Activated CD4-positive, alpha-beta T cell treated with anti-CD3 and anti-CD28 coated beads, Interleukin-2, amount 10 ng/mL, durations not matched to agents 7 days and 5 days (primary cell): ENCODE data around the gene NMT1. TPM values are rescaled to one million over a fixed set of nuclear protein-coding genes. Genes with fewer than 3 reads are reported as not detected.

Experiments
- CTCF ChIA-PET: fragments of 350-600 bp; sonication (Branson Sonifier 250); formaldehyde crosslinking; loops from one replicate; lab custom pipeline; 2021; ENCODE audit warnings: antibody characterized with exemption; lab: Charles Lee
- POLR2A ChIA-PET: fragments of 350-600 bp; sonication (Branson Sonifier 250); formaldehyde crosslinking; loops from one replicate; lab custom pipeline; 2021; ENCODE audit warnings: antibody characterized with exemption; lab: Charles Lee
- DNase-seq: peaks from one replicate; pipeline ENCODE4 v3.0.0-alpha.2; 2020
- H3K27ac Mint-ChIP-seq: one replicate; pipeline ENCODE4 v1.8.0; 2021; ENCODE audit warnings: mild to moderate bottlenecking, moderate library complexity, mixed read lengths
- H3K27me3 Mint-ChIP-seq: one replicate; pipeline ENCODE4 v1.8.0; 2021; ENCODE audit warnings: mixed read lengths
- H3K36me3 Mint-ChIP-seq: one replicate; pipeline ENCODE4 v1.8.0; 2021; ENCODE audit warnings: low read depth, mixed read lengths
- H3K4me1 Mint-ChIP-seq: one replicate; pipeline ENCODE4 v1.8.0; 2021; ENCODE audit warnings: mixed read lengths
- H3K4me3 Mint-ChIP-seq: one replicate; pipeline ENCODE4 v1.8.0; 2021; ENCODE audit warnings: mild to moderate bottlenecking, moderate library complexity, mixed read lengths
- H3K9me3 Mint-ChIP-seq: one replicate; pipeline ENCODE4 v1.8.0; 2021; ENCODE audit warnings: mixed read lengths
- total RNA-seq, 2 experiments: library from RNA; stranded (reverse); gene quantifications; one replicate each; pipeline ENCODE4 v1.2.3, GENCODE V29; 2021

NMT1 gene
- total RNA-seq, 2 experiments from 2014 or later, result 118 to 138 TPM

DNA sequence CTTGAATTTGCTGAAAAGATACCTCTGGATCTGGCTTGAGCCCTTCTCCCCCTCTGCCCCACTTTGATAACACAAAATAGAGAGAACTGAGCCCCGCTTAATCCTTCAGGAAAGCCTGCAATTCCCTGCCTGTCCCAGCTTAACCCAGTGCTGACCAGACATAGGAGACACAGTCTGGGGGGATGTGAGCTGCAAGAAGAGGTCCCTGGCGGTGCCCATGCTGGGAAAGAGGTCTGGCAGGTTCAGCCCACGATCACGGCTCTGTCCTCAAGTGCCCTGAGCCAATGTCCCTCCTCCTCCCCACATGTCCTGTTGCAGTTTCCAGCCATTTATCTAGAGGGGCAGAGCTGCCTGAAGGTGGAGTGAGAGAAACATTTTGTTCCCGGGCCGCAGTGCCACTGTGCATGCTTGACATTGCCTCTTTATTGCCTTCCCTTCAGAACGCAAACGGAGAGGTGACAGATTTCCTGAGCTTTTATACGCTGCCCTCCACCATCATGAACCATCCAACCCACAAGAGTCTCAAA, 42.2 kb downstream of the NMT1 start:
- H3K27me3 Mint-ChIP-seq, result no peaks in the 10 kb centered on the region
- H3K36me3 Mint-ChIP-seq, result peaks cover 38% of the 10 kb centered on the region
- ChIA-PET CTCF (interaction anchor here (0.7 to 2.0 kb wide), 4 partner anchors 26 to 94 kb away, joined by 3 to 9 read pairs (median 6); partner anchors contain the start of gene ACBD4), POLR2A (no interaction called here)
- DNase-seq, result no peak
- H3K27ac Mint-ChIP-seq, result no peak overlapping the region
- H3K9me3 Mint-ChIP-seq, result no peaks in the 10 kb centered on the region
- H3K4me3 Mint-ChIP-seq, result no peak overlapping the region
- H3K4me1 Mint-ChIP-seq, result no peaks in the 10 kb centered on the region

GRCh38 chr17:45104029-45104428, 42.9 kb downstream of the NMT1 start:
- DNase-seq, result no peak
- ChIA-PET CTCF (interaction anchor here (0.6 to 2.5 kb wide), 5 partner anchors 15 to 1110 kb away, joined by 3 to 9 read pairs (median 4); partner anchors contain the start of gene ACBD4), POLR2A (no interaction called here)
- Mint-ChIP-seq H3K27me3 (no peaks in the 10 kb centered on the region), H3K4me3 (no peak overlapping the region), H3K9me3 (no peaks in the 10 kb centered on the region), H3K36me3 (peaks cover 31% of the 10 kb centered on the region), H3K27ac (no peak overlapping the region), H3K4me1 (no peaks in the 10 kb centered on the region)

- POLR2A ChIA-PET, result no interaction called here
- Mint-ChIP-seq H3K4me3 (no peak overlapping the region), H3K27ac (no peak overlapping the region), H3K36me3 (peaks cover 28% of the 10 kb centered on the region), H3K4me1 (no peaks in the 10 kb centered on the region), H3K27me3 (no peaks in the 10 kb centered on the region), H3K9me3 (no peaks in the 10 kb centered on the region)
- no peak for DNase-seq
- CTCF ChIA-PET, result interaction anchor here (0.6 to 2.5 kb wide), 3 partner anchors 14 to 1111 kb away, joined by 4 to 9 read pairs (median 8); partner anchors contain the start of gene ACBD4
Measured at GRCh38 chr17:45104497-45104896, 43.4 kb downstream of the NMT1 start.

GRCh38 chr17:45104907-45105624, 43.9 kb downstream of the NMT1 start:
- Mint-ChIP-seq H3K36me3 (peaks cover 25% of the 10 kb centered on the region), H3K4me1 (no peaks in the 10 kb centered on the region), H3K9me3 (no peaks in the 10 kb centered on the region), H3K4me3 (no peak overlapping the region), H3K27me3 (no peaks in the 10 kb centered on the region), H3K27ac (no peak overlapping the region)
- DNase-seq, result no peak
- ChIA-PET CTCF (interaction anchor here (0.6 to 2.5 kb wide), 3 partner anchors 14 to 1111 kb away, joined by 4 to 9 read pairs (median 8); partner anchors contain the start of gene ACBD4), POLR2A (no interaction called here)

DNA sequence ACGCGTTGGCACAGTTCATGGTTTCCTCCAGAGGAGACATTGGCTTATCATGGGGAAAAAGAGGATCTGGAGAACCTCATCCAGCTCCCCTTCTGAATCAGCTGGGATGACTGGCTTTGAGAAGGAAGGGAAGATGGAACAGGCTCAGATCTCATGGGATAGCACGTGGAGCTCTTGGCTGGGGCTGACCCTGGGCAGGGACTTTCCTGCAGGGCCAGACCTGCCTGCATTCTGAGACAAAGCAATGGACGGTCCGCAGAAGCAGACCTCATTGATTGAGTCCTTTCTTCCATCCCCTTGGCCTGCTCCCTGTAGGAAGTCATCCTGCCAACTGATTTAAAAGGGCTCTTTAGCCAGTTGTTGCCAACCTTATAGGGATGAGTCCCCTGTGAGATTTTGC, 45.0 kb downstream of the NMT1 start:
- DNase-seq, result no peak
- Mint-ChIP-seq H3K27me3 (no peaks in the 10 kb centered on the region), H3K4me1 (no peaks in the 10 kb centered on the region), H3K27ac (no peak overlapping the region), H3K36me3 (peaks cover 25% of the 10 kb centered on the region), H3K4me3 (no peak overlapping the region), H3K9me3 (no peaks in the 10 kb centered on the region)
- POLR2A ChIA-PET, result no interaction called here
- CTCF ChIA-PET, result interaction anchor here (0.9 to 2.5 kb wide), 3 partner anchors 11 to 29 kb away, joined by 3 to 8 read pairs (median 3); partner anchors contain the start of gene ACBD4

DNA sequence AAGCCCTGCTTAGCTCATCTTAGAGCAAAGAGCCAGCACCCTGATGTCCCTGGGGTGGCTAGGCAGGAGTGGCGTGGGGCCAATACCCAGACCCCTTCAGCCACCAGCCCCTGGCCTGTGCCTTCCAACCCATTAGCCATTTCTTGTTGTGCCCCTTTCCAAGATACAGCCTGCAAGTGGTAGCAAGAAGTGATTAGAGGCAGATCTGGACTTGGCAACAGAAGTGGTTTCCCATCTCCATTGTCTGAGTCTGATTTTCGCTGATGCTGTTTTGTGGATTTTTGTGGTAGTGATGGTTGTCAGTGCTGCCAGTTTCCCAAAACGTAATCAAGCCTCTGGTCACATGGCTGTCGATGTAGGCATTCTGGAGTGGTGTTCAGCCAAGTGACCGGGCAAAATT, 45.5 kb downstream of the NMT1 start:
- no peaks in the 10 kb centered on the region for H3K27me3 Mint-ChIP-seq
- peak overlapping the region; percentile 13 for H3K27ac Mint-ChIP-seq
- no peak overlapping the region for H3K4me3 Mint-ChIP-seq
- peaks cover 25% of the 10 kb centered on the region for H3K36me3 Mint-ChIP-seq
- POLR2A ChIA-PET, result no interaction called here
- H3K4me1 Mint-ChIP-seq, result no peaks in the 10 kb centered on the region
- DNase-seq, result no peak
- CTCF ChIA-PET, result interaction anchor here (0.9 to 2.5 kb wide), 3 partner anchors 10 to 29 kb away, joined by 3 to 8 read pairs (median 3); partner anchors contain the start of gene ACBD4
- no peaks in the 10 kb centered on the region for H3K9me3 Mint-ChIP-seq

DNA sequence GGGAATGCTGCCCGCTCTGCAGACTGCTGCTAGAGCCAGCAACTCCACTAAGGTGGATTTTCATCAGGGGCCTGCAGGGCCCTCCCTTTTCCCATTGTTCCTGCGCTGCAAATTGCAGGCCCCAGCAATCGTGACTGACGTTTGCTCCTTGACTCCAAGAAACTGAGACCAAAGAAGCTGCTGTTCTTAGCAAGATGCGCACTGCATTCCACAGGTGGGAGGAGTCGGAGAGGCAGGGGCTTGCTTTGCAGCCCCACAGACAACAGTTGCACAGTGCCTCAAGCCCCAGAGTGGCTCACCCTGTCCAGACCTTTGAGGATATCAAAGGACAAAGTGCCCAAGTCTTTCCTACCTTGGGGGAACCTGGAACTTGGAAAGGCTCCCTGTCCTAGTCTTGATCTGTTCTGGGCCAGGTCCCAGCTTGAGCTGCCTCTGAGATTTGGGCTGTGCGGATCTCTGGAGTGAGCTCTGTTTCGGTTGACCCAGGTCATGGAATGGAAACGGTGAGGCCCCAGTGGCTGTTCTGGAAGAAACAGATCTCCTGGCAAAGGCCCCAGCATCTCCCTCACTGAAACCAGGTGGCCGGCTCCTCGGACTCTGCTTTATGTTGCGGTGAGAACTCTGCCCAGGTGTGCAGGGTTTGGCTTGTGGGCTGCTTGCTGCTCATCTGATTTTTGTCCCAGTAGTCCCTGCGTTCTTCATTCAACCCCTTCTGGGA, 46.3 kb downstream of the NMT1 start:
- H3K4me3 Mint-ChIP-seq, result no peak overlapping the region
- H3K36me3 Mint-ChIP-seq, result peaks cover 21% of the 10 kb centered on the region
- ChIA-PET CTCF (interaction anchor here (0.7 to 1.2 kb wide), 2 partner anchors 8 to 27 kb away, joined by 3 to 5 read pairs; no protein-coding TSS in a partner anchor), POLR2A (no interaction called here)
- DNase-seq, result no peak
- H3K27me3 Mint-ChIP-seq, result no peaks in the 10 kb centered on the region
- no peaks in the 10 kb centered on the region for H3K9me3 Mint-ChIP-seq
- H3K27ac Mint-ChIP-seq, result no peak overlapping the region
- no peaks in the 10 kb centered on the region for H3K4me1 Mint-ChIP-seq

- CTCF ChIA-PET, result interaction anchor here (1.2 kb wide), 1 partner anchor 9 kb away, joined by 5 read pairs; no protein-coding TSS in a partner anchor
- no peak for DNase-seq
- Mint-ChIP-seq H3K9me3 (no peaks in the 10 kb centered on the region), H3K27me3 (no peaks in the 10 kb centered on the region), H3K27ac (no peak overlapping the region), H3K4me3 (no peak overlapping the region), H3K36me3 (peaks cover 19% of the 10 kb centered on the region), H3K4me1 (no peaks in the 10 kb centered on the region)
- POLR2A ChIA-PET, result no interaction called here
Measured at GRCh38 chr17:45108051-45108450, 46.9 kb downstream of the NMT1 start.

DNA sequence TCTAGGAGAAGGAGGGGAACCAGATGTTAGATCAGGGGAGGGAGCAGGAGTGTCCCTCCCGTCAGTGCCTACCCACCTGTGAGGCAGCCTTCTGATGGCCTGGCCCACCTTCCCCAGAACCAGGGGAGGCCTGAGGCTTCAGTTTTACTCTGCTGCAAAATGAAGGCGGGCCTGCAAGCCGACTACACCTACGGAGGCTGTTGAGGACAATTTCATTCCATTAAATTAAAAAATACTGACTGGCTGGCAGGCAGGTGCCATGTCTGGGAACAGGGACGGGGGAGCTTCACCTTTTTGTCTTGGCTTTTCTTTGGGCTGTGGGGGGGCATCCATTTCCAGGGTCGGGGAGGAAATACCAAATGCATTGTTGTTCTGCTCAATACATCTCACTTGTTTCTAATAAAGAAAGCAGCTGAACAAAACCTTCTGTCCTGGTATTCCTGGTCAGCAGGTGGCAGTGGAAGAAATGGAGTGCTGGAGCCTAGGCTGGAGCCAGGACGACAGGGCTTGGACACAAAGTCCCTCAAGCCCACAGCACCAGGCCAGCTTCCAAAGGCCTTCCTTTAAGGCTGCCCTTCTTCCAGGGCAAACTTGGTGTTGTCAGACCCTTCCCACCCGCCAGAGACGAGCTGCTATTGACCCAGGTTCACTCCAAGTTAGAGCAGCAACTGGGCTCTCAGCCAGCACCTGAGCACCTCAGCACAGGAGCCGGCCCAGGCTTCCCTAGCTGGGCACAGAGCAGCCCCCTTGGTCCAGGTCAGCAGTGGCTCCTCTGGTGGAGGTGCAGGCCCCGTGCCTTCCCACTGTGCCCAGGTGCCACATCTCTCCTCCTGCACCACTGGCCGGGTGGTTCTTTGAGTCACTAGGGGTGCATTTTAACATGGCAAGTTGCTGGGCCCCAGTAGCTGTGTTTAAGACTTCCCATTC, 47.7 kb downstream of the NMT1 start:
- no peaks in the 10 kb centered on the region for H3K4me1 Mint-ChIP-seq
- no peak overlapping the region for H3K27ac Mint-ChIP-seq
- H3K4me3 Mint-ChIP-seq, result no peak overlapping the region
- CTCF ChIA-PET, result interaction anchor here (1.2 kb wide), 1 partner anchor 26 kb away, joined by 5 read pairs; the partner anchor contains the start of gene ACBD4
- no peak for DNase-seq
- H3K27me3 Mint-ChIP-seq, result no peaks in the 10 kb centered on the region
- peaks cover 17% of the 10 kb centered on the region for H3K36me3 Mint-ChIP-seq
- H3K9me3 Mint-ChIP-seq, result no peaks in the 10 kb centered on the region
- POLR2A ChIA-PET, result no interaction called here

DNA sequence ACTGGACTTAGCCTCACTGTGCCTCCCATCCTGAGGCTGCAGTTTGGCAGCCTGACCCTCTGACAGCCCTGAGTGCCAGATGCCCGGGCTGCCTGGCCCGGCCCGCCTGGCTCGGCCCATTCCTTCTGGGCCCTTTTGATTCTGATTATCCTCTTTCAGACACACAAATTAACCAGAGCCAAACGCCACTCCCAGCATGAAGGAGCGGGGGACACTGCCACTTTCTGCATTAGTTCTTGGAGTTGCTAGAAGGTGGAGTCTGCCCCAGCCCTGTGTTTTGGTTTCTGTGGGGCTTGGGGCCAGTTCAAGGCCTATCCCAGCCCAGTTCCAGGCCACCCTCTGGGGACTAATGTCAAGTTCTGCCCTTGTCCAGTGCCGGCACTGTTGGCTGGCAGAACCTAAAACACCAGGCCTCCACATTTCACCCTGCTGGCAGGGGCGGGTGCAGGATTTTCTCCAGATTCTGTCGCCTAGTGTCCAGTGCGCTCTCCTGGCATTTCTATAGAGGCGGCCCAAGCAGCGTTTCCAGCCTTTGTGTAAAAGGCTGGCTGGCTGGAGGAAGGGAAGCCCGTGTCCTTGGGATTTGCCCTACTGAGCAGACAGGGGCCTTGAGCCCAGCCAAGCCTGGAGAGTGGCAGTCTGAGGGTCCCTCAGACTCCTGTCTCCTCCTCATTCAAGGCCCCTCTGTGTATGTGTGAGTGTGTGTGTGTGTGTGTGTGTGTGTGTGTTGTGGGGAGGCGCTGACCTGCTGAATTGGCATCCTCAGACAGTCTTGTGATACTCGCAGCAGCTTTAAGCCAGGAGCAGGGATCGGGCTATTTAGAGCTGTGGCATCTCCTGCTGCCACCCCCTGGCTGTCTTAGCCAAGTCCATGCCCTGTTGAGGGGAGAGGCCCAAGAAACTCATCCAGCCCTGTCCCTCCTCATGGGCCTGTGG, 49.8 kb downstream of the NMT1 start:
- no peaks in the 10 kb centered on the region for H3K4me1 Mint-ChIP-seq
- H3K27ac Mint-ChIP-seq, result no peak overlapping the region
- no peak for DNase-seq
- H3K4me3 Mint-ChIP-seq, result no peak overlapping the region
- no peaks in the 10 kb centered on the region for H3K27me3 Mint-ChIP-seq
- no peaks in the 10 kb centered on the region for H3K9me3 Mint-ChIP-seq
- ChIA-PET POLR2A (no interaction called here), CTCF (no interaction called here)
- peaks cover 7% of the 10 kb centered on the region for H3K36me3 Mint-ChIP-seq

GRCh38 chr17:45111850-45112249, 50.7 kb downstream of the NMT1 start:
- Mint-ChIP-seq H3K4me1 (no peaks in the 10 kb centered on the region), H3K27ac (no peak overlapping the region), H3K27me3 (no peaks in the 10 kb centered on the region), H3K4me3 (no peak overlapping the region), H3K9me3 (no peaks in the 10 kb centered on the region), H3K36me3 (peaks cover 2% of the 10 kb centered on the region)
- ChIA-PET POLR2A (no interaction called here), CTCF (interaction anchor here (0.7 to 1.1 kb wide), 2 partner anchors 35 to 38 kb away, joined by 3 to 4 read pairs; no protein-coding TSS in a partner anchor)
- no peak for DNase-seq
